HepG2 (cell line): ENCODE data around the gene RCOR1. TPM values are rescaled to one million over a fixed set of nuclear protein-coding genes. Genes with fewer than 3 reads are reported as not detected.

Source experiments
- ATF7 ChIP-seq, 2 experiments: fragments of 450-650 bp in 1 of 2; sonication (generic) in 1 of 2; formaldehyde crosslinking in 1 of 2; IDR thresholded peaks; 2 replicates each; pipeline versions ENCODE4 v1.4.0 to v1.6.1; 2016 to 2020; ENCODE audit warnings: antibody characterized with exemption in 1 of 2, mild to moderate bottlenecking in 1 of 2, missing genetic modification reagents in 1 of 2
- CBX5 ChIP-seq: sonication (generic); formaldehyde crosslinking; IDR thresholded peaks from 2 replicates; pipeline ENCODE4 v1.4.0; 2020; ENCODE audit warnings: missing genetic modification reagents, borderline replicate concordance
- CHD2 ChIP-seq: IDR thresholded peaks from 2 replicates; pipeline ENCODE4 v1.6.1; 2011; ENCODE audit warnings: low read depth, low read length, improper control_type of control experiment
- CSRNP2 ChIP-seq: sonication (generic); formaldehyde crosslinking; conservative IDR thresholded peaks from 2 replicates; pipeline ENCODE4 v1.8.0; 2022; ENCODE audit warnings: low read depth, missing genetic modification reagents
- DMAP1 ChIP-seq: IDR thresholded peaks from 2 replicates; pipeline ENCODE4 v1.6.1; 2016
- FOXP4 ChIP-seq: sonication (generic); formaldehyde crosslinking; IDR thresholded peaks from 2 replicates; pipeline ENCODE4 v1.4.0; 2020; ENCODE audit warnings: missing genetic modification reagents
- HNF1B ChIP-seq: sonication (generic); formaldehyde crosslinking; IDR thresholded peaks from 2 replicates; pipeline ENCODE4 v1.5.1; 2020; ENCODE audit warnings: mild to moderate bottlenecking, moderate library complexity, missing genetic modification reagents
- HOXA5 ChIP-seq: sonication (generic); formaldehyde crosslinking; IDR thresholded peaks from 2 replicates; pipeline ENCODE4 v1.4.0; 2020; ENCODE audit warnings: missing genetic modification reagents
- MED13 ChIP-seq: sonication (generic); formaldehyde crosslinking; IDR thresholded peaks from 2 replicates; pipeline ENCODE4 v1.5.0; 2020; ENCODE audit warnings: missing genetic modification reagents
- MXD4 ChIP-seq: IDR thresholded peaks from 2 replicates; pipeline ENCODE4 v1.6.1; 2016; ENCODE audit warnings: mild to moderate bottlenecking, missing biosample characterization, missing genetic modification reagents
- NAIF1 ChIP-seq: sonication (generic); formaldehyde crosslinking; IDR thresholded peaks from 2 replicates; pipeline ENCODE4 v1.5.0; 2020; ENCODE audit warnings: mild to moderate bottlenecking, missing genetic modification reagents, borderline replicate concordance
- NCOA5 ChIP-seq: sonication (generic); formaldehyde crosslinking; IDR thresholded peaks from 2 replicates; pipeline ENCODE4 v1.4.0; 2020; ENCODE audit warnings: missing genetic modification reagents
- PATZ1 ChIP-seq: sonication (generic); formaldehyde crosslinking; IDR thresholded peaks from 2 replicates; pipeline ENCODE4 v1.4.0; 2020; ENCODE audit warnings: missing genetic modification reagents
- SCMH1 ChIP-seq: sonication (generic); formaldehyde crosslinking; IDR thresholded peaks from 2 replicates; pipeline ENCODE4 v1.9.0; 2021; ENCODE audit warnings: missing genetic modification reagents, mild to moderate bottlenecking, borderline replicate concordance
- SNAI1 ChIP-seq: sonication (generic); formaldehyde crosslinking; IDR thresholded peaks from 2 replicates; pipeline ENCODE4 v1.5.0; 2020; ENCODE audit warnings: mild to moderate bottlenecking, missing genetic modification reagents, borderline replicate concordance
- SP1 ChIP-seq, 2 experiments: fragments of 450-650 bp in 1 of 2; sonication (generic) in 1 of 2; formaldehyde crosslinking in 1 of 2; IDR thresholded peaks; 2 replicates each; pipeline versions ENCODE4 v1.4.0 to v1.6.1; 2016 to 2020; ENCODE audit warnings: missing genetic modification reagents in 1 of 2
- ZBTB1 ChIP-seq: sonication (generic); formaldehyde crosslinking; IDR thresholded peaks from 2 replicates; pipeline ENCODE4 v1.4.0; 2020; ENCODE audit warnings: missing genetic modification reagents, borderline replicate concordance
- ZBTB26 ChIP-seq: IDR thresholded peaks from 2 replicates; pipeline ENCODE4 v1.6.1; 2016; ENCODE audit warnings: missing compliant biosample characterization, missing genetic modification reagents, borderline replicate concordance
- ZFX ChIP-seq: sonication (generic); formaldehyde crosslinking; IDR thresholded peaks from 2 replicates; pipeline ENCODE4 v1.4.0; 2020; ENCODE audit warnings: mild to moderate bottlenecking, low read depth, missing genetic modification reagents, moderate library complexity
- ZNF790 ChIP-seq: sonication (generic); formaldehyde crosslinking; IDR thresholded peaks from 2 replicates; pipeline ENCODE4 v1.8.0; 2022; ENCODE audit warnings: missing genetic modification reagents, mild to moderate bottlenecking, borderline replicate concordance
- ZSCAN25 ChIP-seq: sonication (generic); formaldehyde crosslinking; IDR thresholded peaks from 2 replicates; pipeline ENCODE4 v1.8.0; 2022; ENCODE audit warnings: mild to moderate bottlenecking, missing genetic modification reagents
- polyA plus RNA-seq, 8 experiments: library from polyadenylated mRNA; depleted of rRNA in 3 of 8; stranded (reverse) in 7 of 8; unstranded in 1 of 8; fragments of >200 nt; fragmentation: Illumina TruSeq in 4 of 8; extraction: Trizol in 4 of 8; gene quantifications; 2 replicates each; pipeline versions ENCODE4 v1.2.1 to v1.2.3, GENCODE V29; 2011 to 2016; ENCODE audit warnings: low read depth in 4 of 8, missing spikeins in 1 of 8, mixed read lengths in 1 of 8; ENCODE audit not compliant: insufficient read depth in 1 of 8
- total RNA-seq, 5 experiments: library from RNA; depleted of rRNA; stranded (reverse); fragments of >200 nt; fragmentation: Illumina TruSeq; extraction: Trizol; gene quantifications; 2 replicates each; pipeline ENCODE4 v1.2.3, GENCODE V29; 2016; ENCODE audit warnings: low read depth in 1 of 5

The RCOR1 gene
- total and polyA plus RNA-seq, 2 of the 13 experiments (the other 11 are each of a cell fraction or from before 2014, with no cell fraction given): 10.2 to 11.1 TPM

GRCh38 chr14:102690509-102691286 lies 98.2 kb downstream of the RCOR1 start (continued):
- TF ChIP-seq PATZ1 (CRISPR knock-in tag): peak; percentile 20; the same call in 1 of the 2 replicates
- TF ChIP-seq NAIF1 (CRISPR knock-in tag): no peak
- TF ChIP-seq ZBTB26 (CRISPR knock-in tag): 0 out of 2 replicates have a peak, but pooled peaks have one; percentile 30
- TF ChIP-seq HNF1B (CRISPR knock-in tag): peak; percentile 72
- TF ChIP-seq SNAI1 (CRISPR knock-in tag): no peak
- no peak for TF ChIP-seq ZSCAN25 (CRISPR knock-in tag)
- no peak for TF ChIP-seq NCOA5 (CRISPR knock-in tag)
- peak; percentile 88 for TF ChIP-seq FOXP4
- no peak for TF ChIP-seq CHD2
- TF ChIP-seq CSRNP2 (CRISPR knock-in tag): no peak
- TF ChIP-seq ZNF790 (CRISPR knock-in tag): no peak
- no peak for TF ChIP-seq DMAP1 (CRISPR knock-in tag)
- no peak for TF ChIP-seq MXD4 (CRISPR knock-in tag)
- no peak for TF ChIP-seq SCMH1 (CRISPR knock-in tag)
- TF ChIP-seq MED13 (CRISPR knock-in tag): no peak
- TF ChIP-seq ZFX (CRISPR knock-in tag): no peak
- TF ChIP-seq ATF7 (IDR thresholded peaks at IDR 0.05): no peak
- TF ChIP-seq ATF7 (CRISPR knock-in tag; IDR thresholded peaks at IDR 0.05): no peak
- TF ChIP-seq ZBTB1 (CRISPR knock-in tag): no peak
- no peak for TF ChIP-seq SP1 (IDR thresholded peaks at IDR 0.05)
- no peak for TF ChIP-seq SP1 (CRISPR knock-in tag; IDR thresholded peaks at IDR 0.05)
- TF ChIP-seq HOXA5: no peak
- peak; percentile 97 for TF ChIP-seq CBX5 (CRISPR knock-in tag)
